Measurements from ENCODE around the gene PDE6H. TPM values are rescaled to one million over a fixed set of nuclear protein-coding genes. Genes with fewer than 3 reads are reported as not detected.

PDE6H gene
- total and polyA plus RNA-seq, 2 donors (not counting 3 experiments of a cell fraction or from before 2014, with no cell fraction given): not detected

DNA sequence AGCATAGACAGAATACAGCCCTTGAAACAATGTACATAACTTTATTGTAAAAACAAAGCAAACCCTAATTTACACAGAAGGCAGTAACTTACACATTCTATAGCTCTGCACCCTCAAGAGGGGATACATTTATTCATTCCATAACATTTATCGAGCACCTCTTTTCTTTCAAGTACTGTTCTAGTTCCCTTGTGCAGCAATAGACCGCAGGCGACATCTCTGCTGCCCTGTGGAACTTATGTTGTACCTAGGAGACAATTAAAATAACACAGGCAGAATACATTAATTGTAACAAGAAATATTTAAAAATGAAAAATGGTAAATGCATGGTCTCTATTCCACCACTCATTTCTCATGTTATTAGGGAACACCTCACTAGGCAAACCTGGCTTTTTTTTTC, 10.0 kb upstream of the PDE6H start:
- H3K9me3 ChIP-seq (replicated peaks; ENCODE audit: control insufficient read depth, insufficient read depth, low read length): no peaks in the 10 kb centered on the region
- H3K4me3 ChIP-seq (replicated peaks in 1 of 3; ENCODE audit: insufficient read depth in 1 of 3, low read depth in 1 of 3, low read length in 3 of 3): no peak overlapping the region
- dilution Hi-C loops (cut with MboI; ENCODE audit: extremely low pct_ligation_motif_present, low sequenced_read_pairs) (no loop called here), intact Hi-C loops (cut with micrococcal nuclease) (no loop called here)
- H4K20me1 ChIP-seq (replicated peaks; ENCODE audit: control insufficient read depth, extremely low read depth, insufficient read depth, low read length): no peaks in the 10 kb centered on the region
- TF ChIP-seq JUN (IDR thresholded peaks at IDR 0.05; ENCODE audit: borderline replicate concordance, insufficient read depth, insufficient read length, low read depth) (no peak), GATA2 (IDR thresholded peaks at IDR 0.05; ENCODE audit: insufficient read depth, insufficient read length, low read depth, low read length) (no peak), POLR2AphosphoS5 (IDR thresholded peaks at IDR 0.05; ENCODE audit: insufficient read depth, low read depth, low read length) (no peak), MYC (IDR thresholded peaks at IDR 0.05; ENCODE audit: low read depth, low read length) (no peak), FOS (IDR thresholded peaks at IDR 0.05; ENCODE audit: borderline replicate concordance, insufficient read depth, low read length) (no peak), EZH2 (IDR thresholded peaks at IDR 0.05; ENCODE audit: borderline replicate concordance, low read depth, low read length, severe bottlenecking) (no peak), POLR2A (IDR thresholded peaks at IDR 0.05; ENCODE audit: low read depth, low read length) (no peak)
- TF ChIP-seq, protein P1, sequence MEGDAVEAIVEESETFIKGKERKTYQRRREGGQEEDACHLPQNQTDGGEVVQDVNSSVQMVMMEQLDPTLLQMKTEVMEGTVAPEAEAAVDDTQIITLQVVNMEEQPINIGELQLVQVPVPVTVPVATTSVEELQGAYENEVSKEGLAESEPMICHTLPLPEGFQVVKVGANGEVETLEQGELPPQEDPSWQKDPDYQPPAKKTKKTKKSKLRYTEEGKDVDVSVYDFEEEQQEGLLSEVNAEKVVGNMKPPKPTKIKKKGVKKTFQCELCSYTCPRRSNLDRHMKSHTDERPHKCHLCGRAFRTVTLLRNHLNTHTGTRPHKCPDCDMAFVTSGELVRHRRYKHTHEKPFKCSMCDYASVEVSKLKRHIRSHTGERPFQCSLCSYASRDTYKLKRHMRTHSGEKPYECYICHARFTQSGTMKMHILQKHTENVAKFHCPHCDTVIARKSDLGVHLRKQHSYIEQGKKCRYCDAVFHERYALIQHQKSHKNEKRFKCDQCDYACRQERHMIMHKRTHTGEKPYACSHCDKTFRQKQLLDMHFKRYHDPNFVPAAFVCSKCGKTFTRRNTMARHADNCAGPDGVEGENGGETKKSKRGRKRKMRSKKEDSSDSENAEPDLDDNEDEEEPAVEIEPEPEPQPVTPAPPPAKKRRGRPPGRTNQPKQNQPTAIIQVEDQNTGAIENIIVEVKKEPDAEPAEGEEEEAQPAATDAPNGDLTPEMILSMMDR (IDR thresholded peaks at IDR 0.05; ENCODE audit: extremely low read depth in 1 of 2, insufficient read depth in 1 of 2, low read depth in 1 of 2, low read length in 2 of 2): no peak
- TF ChIP-seq, protein P2, sequence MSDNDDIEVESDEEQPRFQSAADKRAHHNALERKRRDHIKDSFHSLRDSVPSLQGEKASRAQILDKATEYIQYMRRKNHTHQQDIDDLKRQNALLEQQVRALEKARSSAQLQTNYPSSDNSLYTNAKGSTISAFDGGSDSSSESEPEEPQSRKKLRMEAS (IDR thresholded peaks at IDR 0.05; ENCODE audit: insufficient read depth, insufficient read length): no peak
- no peak for FAIRE-seq
- peak overlapping the region; percentile 93 for H3K9ac ChIP-seq (replicated peaks; ENCODE audit: extremely low read depth, insufficient read depth, low read length)
- H3K27ac ChIP-seq (ENCODE audit: insufficient read depth, low read depth, low read length): no peak overlapping the region
- no TSS peak for BruUV-seq (replicated peaks)
- peaks cover 40% of the 10 kb centered on the region for H3K4me1 ChIP-seq (ENCODE audit: control insufficient read depth, extremely low read depth, insufficient read depth, low read length)
- no peaks in the 10 kb centered on the region for H3K9me1 ChIP-seq (replicated peaks; ENCODE audit: control insufficient read depth, extremely low read depth, insufficient read depth, low read length)
- no peak overlapping the region for H2AFZ ChIP-seq (ENCODE audit: low read depth, low read length)
- CTCF ChIA-PET: interaction anchor here (1.5 kb wide), 1 partner anchor 117 kb away, joined by 4 read pairs; no protein-coding TSS in a partner anchor
- no peaks in the 10 kb centered on the region for H3K27me3 ChIP-seq (ENCODE audit: control insufficient read depth in 2 of 2, insufficient read depth in 2 of 2, low read length in 2 of 2)
- POLR2A ChIA-PET: no interaction called here
- no peak for DNase-seq (ENCODE audit: low read depth, low spot score)
- peaks cover 35% of the 10 kb centered on the region for H3K79me2 ChIP-seq (ENCODE audit: control insufficient read depth, insufficient read depth, low read length)
- no peaks in the 10 kb centered on the region for H3K36me3 ChIP-seq (ENCODE audit: control insufficient read depth in 2 of 2, extremely low read depth in 1 of 2, insufficient read depth in 2 of 2, low read length in 2 of 2)
- peak overlapping the region; percentile 98 for H3K4me2 ChIP-seq (ENCODE audit: insufficient read depth, low read length)
